ENCODE data around the gene KMT2B. TPM values are rescaled to one million over a fixed set of nuclear protein-coding genes. Genes with fewer than 3 reads are reported as not detected.

The KMT2B gene
- polyA plus RNA-seq, 3 donors: 31.2 to 39.1 (median 37.6) TPM

DNA sequence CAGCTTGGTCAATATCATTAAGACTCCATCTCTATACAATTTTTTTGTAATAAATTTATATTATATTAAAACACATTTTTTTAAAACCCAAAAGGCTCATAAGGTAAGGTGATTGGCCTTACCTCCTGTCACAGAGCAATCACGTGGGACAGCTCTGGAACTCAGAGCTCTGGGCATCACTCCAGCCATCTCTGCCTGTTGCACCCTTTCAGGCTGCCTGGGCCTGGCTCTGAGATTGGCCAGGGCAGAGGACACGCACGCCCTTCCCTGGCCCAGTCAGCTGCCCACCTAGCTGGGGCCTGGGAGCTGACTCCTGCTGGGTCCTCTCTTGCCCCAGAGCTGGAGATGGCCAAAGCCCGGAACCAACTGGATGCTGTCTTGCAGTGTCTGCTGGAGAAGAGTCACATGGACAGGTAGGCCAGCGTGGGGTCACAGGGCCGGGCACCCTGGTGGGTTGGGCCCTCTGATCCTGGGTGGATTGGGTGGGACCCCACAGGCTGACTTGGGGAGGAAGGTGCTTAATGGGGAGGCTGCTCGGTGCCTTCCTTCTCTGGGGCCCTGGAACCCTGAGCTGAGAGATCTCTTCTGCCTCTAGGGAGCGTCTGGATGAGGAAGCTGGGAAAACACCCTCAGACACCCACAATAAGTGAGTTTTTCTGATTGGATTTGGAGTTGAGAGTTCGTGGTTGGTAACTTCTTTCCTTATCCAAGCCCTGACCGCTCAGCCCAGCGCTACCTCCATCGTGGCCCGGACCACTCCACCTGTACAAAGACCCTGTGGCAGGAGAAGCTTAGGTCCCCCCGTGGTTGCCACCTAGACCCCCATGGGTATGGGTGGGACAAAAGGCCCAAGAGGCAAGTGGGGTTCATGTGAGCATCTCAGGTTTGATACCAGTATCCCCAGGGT lies 34.3 kb downstream of the KMT2B start:
- no peak for DNase-seq (ENCODE audit: extremely low read depth in 1 of 11, low read depth in 9 of 11, low spot score in 4 of 11)

DNA sequence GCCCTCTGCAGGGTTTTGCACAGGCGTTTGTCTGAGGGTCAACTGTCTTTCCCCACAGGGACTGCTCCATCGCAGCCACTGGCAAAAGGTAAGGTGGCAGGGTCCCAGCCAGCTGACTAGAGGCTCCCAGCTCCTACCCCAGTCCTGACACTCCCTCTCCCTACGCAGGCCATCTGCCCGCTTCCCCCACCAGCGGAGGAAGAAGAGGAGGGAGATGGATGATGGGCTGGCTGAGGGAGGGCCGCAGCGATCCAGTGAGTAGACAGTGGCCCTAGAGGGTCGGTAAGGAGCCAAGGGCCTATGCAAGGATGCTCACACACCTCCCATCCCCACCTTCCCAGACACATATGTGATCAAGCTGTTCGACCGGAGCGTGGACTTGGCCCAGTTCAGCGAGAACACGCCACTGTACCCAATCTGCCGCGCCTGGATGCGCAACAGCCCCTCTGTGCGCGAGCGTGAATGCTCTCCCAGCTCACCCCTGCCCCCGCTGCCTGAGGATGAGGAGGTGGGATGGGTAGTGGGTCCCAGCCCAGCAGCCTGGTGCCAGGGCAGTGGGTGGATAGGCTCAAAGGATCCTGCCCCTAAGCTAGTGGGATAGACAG lies 35.0 kb downstream of the KMT2B start:
- no peak for DNase-seq (ENCODE audit: extremely low read depth in 1 of 11, low read depth in 9 of 11, low spot score in 4 of 11)

DNA sequence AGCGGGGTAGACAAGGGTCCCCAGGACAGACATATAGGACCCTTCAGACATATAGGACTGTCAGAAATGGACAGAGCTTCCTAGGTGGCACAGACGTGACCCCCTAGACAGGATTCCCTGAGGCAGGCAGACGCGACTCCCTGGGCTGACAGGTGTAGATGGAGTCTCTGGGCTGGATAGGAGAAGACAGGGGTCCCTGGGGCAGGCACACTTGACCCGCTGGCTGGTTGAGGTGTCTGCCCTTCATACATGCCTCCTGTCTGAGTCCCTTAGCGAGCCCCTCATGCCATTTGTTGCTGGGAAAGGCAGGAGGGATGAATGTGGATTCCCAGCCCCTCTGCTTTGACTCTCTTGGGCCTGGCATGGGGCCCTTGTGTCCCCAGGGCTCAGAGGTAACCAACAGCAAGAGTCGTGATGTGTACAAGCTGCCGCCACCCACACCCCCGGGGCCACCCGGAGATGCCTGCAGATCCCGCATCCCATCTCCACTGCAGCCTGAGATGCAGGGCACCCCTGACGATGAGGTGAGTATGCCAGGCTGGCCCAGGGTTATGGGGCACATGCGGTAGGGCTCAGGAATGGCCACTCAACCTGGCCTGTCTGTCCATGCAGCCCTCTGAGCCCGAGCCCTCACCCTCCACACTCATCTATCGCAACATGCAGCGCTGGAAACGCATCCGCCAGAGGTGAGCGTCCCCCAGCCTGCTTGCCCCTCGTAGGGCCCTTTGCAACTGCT lies 36.0 kb downstream of the KMT2B start:
- no peak for DNase-seq (ENCODE audit: extremely low read depth in 1 of 11, low read depth in 9 of 11, low spot score in 4 of 11)

DNA sequence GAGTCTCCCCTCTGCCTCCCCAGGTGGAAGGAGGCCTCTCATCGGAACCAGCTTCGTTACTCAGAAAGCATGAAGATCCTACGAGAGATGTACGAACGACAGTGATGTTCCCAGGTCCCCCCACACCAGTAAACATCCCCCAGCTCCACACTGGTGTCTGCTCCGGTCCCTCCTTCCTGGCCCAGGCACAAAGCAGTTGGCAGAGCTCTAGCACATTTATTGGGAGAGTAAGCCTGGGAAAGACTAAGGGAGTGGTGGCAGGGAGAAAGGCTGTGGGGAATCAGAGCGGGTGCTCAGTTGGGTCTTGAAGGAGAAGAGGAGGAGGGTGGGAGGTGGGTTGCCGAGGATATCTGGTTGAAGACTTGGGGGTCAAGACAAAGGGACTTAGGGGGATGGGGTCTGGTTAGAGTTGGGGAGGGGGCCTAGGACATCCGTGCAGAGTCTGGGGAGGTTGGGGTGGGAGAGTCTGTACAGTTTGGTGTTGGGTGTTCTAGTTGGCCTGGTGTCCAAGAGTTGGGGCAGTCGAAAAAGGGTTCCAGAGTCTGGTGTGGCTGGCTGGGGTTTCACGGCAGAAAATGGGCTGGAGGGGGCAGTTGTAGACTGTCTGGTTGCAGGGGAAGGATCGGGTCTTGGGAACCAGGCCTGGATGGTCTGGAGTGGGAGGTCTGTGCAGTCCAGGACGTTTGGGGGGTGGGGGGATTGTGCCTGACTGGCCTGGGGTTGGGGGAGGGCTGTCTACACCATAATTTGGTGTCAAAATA lies 36.7 kb downstream of the KMT2B start:
- no peak for DNase-seq (ENCODE audit: extremely low read depth in 1 of 11, low read depth in 9 of 11, low spot score in 4 of 11)

DNA sequence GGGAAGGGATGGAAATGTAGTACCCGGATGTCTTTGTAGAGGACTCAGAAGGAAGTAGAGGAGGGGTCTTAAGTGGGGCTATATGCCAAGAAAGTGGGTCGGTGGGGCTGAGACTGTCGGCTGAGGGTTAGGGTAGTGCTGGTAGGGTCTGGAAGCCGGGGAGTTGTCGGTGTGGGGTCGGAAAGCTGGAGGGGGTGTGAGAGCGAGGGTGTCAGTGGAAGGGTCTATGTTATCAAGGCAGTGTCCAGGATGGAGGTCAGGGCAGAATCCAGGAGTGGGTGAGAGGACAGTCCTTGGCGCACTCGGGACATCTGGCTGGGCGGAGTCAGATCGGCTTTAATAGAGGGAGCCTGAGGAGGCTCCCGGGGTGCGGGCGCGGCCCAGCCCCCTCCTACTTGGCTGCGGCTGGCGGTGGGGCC lies 37.3 kb downstream of the KMT2B start:
- DNase-seq (ENCODE audit: extremely low read depth in 1 of 11, low read depth in 9 of 11, low spot score in 4 of 11): no peak

DNA sequence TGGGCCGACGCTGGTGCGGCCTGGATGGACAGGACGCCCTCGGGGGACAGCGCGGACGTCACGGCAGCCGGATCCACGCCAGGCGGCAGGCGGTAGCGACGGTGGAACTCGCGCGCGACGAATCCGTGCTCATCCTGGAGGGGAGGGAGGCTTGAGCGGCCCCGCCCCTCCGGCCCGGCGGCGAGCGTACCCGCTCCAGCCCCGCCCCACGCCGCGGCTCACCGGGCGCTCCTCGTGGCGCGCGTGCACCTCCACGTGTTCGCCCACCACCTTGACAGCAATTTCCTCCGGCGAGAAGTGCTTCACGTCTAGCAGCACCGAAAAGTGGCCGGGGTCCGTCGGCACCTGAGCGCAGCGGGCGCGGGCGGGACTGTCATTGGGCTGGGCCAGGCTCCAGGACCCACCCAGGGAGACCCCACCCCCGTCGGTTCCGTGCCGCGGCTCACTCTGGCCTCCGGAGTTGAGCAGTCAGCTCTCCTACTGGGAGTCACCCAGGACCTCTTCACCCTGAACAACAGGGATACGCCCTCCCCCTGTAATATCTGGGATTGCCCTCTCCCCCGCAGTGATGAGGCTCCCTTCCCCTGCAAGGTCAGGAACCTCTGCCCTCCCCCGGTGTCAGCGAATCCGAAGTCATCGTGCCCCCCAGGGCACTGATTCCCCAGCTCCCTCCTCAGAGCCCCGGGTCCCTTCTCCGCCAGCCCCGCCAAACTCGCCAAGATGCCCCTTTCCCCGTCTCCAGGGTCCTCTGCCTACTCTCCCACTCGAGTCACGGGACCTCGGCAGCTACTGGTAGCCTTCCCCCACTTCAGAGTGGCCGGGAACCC lies 38.0 kb downstream of the KMT2B start:
- DNase-seq (ENCODE audit: extremely low read depth in 1 of 11, low read depth in 9 of 11, low spot score in 4 of 11): no peak

DNA sequence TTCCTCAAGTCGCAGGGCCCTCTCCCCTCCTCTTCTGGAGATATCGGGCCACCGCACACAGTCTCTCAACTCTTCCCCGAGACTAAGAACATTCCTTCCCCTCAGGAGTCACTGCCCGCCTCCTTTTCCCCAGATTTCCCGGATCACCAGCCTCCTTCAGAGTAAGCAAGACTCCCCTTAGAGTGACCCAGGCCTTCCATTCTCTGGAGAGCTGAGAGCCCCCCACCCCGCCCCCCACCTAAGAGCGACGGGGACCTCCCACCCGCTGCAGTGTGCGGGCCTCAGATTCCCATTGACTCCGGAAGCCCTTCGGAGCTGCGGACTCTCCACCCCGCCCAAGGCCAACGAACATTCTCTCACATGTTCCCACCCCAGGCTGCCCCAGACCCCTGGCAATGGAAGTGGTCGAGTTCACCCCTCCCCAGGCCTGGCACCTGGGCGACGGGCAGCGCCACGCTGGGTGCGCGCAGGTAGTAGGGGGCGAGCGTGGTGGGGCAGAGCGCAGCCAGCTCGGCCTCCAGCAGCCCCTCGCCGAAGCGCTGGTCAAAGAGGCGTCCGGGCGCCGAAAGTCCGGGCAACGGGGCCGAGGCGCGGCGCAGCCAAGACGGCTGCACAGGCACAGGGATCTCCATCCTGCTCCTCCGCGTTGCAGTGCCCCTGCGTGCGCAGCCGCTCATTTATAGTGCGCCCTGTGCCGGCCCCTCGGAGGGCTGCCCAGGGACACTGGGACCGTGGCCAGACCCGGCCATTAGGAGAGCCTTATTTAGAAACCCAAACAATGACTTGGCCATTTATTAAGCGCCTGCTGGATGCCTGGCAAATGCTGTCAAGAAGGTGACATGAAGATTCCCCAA lies 38.8 kb downstream of the KMT2B start, which contains the start of gene HSPB6:
HSPB6 (minus strand) TSS at position 653 of the 854 bp plus-strand sequence; CDS start at position 632, 21 bp downstream.
- peak in 1 of 11 donors; percentile 39 for DNase-seq (ENCODE audit: extremely low read depth in 1 of 11, low read depth in 9 of 11, low spot score in 4 of 11)

DNA sequence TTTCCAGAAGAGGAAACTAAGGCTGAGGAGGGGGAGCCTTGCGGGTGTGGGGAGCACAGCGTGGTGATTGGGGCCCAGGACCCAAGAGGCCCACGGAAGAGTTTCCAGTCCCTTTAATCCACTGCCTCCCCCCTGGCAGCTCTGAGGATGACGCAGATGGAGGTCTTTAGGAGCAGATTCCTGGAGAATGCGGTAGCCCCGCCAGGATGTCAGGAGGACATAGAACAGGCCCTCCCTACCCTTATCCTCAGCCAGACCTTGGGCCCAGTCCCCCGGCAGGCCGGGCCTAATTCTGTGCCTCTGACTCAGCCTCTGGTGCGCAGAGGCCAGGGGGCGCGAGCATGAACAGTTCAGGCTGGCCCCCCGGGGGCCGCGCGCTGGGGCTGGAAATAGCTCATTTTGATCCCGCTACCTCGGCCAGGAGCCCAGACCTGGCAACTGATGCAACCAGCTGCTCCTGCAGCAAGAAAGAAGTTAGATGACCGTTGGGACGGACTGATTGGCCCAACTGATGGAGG lies 39.5 kb downstream of the KMT2B start:
- DNase-seq (ENCODE audit: extremely low read depth in 1 of 11, low read depth in 9 of 11, low spot score in 4 of 11): peak in 1 of 11 donors; percentile 48

DNA sequence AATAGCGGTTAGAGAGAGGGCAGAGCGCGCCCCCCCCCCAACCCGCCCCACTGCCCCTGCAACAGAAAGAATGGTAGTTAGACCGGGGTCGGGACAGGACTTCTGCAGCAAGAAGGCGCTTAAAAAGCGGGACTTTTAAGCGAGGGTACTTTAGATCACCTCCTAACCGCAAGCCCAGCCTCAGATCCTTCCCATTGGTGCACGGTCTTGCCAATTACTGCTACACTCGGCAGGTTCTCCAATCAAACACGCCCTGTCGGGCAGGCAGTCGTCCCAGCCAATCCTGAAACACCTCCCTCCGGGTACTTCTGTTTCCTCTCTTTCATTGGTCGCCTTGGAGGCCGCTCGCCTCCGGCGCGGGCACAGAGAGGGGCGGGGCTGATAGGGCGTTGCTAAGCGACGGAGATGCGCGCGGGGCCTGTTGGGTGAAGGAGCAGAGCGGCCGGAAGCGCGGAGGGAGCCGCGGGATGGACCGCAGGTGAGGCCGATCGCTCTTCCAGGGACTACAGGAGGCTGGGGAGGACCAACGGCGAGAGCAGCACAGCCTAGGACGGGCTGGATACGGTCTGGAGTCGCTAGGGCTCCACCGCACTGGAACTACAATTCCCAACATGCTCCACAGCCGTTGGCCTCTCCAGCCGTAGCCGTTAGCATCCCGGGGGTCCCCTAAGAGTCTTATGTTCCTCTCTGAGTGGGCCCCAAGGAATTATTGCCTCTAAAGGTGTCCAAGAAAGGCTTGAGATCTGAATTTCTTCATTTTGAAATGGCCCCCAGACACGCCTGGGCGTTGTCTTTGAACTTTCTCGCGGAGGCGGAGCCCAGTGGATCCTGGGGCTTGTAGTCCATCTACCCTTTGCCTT lies 40.2 kb downstream of the KMT2B start, which contains the start of gene PROSER3:
PROSER3 (plus strand) TSS at position 428 of the 860 bp plus-strand sequence; CDS start at position 468, 40 bp downstream.
- peak; percentile 95 to 99 (median 98) for DNase-seq (ENCODE audit: extremely low read depth in 1 of 11, low read depth in 9 of 11, low spot score in 4 of 11)

DNA sequence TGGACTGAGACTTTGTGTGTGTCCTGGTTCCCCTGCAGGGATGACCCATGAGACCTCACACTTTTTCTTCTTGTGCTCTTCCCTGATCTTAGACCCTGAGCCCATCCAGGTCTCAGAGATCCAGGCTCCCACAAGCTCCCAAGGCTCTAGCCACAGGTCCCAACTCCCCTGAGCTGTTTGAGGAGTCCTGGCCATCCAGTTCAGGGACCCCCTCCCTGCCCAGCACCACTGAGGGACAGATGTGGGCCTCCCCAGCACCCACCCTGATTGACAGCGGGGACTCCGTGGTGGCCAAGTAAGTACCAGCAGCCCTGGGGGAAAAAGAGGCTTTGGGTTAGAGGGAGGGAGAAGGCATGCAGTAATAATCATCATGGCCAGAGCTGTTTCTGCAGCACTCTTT lies 41.9 kb downstream of the KMT2B start:
- no peak for DNase-seq (ENCODE audit: extremely low read depth in 1 of 11, low read depth in 9 of 11, low spot score in 4 of 11)

DNA sequence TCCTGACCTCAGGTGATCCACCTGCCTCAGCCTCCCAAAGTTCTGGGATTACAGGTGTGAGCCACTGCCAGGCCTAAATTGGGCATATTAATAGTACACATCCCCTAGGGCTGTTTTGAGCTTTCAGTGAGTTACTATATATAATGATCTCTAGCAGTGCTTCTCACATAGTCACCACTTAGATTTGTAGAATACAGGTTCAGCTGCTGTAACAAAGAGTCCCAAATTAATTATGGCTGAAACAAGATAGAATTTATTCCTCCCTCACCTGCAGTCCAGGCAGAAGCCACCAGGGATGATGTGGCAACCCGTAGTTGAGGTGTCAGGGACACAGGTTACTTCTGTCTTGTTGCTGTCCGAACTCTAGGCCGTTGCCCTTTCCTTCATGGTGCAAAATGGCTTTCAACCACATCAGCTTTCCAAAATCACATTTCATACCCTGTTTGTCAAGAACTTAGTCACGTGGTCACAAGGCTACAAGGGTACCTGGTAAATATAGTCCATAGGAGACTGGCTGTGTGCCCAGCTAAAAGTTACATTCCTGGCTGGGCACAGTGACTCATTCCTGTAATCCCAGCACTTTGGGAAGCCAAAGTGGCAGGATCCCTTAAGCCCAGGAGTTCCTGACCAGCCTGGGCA lies 43.0 kb downstream of the KMT2B start:
- no peak for DNase-seq (ENCODE audit: extremely low read depth in 1 of 11, low read depth in 9 of 11, low spot score in 4 of 11)

DNA sequence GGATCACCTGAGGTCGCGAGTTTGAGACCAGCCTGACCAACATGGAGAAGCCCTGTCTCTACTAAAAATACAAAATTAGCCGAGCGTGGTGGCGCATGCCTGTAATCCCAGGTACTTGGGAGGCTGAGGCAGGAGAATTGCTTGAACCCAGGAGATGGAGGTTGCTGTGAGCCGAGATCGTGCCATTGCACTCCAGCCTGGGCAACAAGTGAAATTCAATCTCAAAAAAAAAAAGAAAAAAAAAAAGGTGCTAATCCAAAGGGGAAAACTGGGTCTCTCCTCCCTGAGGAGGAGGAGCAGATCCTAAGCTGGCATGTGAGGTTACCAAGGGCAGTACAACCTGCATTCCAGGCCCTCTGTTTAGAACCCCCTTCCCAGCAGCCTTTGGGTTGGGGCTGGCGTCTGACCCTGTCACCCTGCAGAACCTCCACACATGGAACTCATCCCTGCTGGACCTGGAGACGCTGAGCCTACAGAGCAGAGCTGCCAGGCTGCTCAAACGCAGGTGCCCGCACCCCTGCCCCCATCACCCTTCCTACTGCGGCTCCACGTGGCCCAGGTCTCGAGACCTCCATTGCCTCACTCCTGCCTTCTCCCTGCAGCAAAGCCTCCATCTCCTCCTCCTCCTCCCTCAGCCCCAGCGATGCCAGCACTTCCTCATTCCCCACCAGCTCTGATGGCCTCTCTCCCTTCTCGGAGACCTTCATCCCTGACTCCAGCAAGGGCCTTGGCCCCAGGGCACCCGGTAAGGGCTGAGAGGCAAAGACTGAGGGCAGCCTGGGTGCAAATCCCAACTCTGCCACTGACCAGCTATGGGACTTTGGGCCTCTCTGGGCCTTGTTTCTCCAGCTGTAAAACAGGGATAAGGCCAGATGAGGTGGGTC lies 46.9 kb downstream of the KMT2B start:
- DNase-seq (ENCODE audit: extremely low read depth in 1 of 11, low read depth in 9 of 11, low spot score in 4 of 11): no peak

DNA sequence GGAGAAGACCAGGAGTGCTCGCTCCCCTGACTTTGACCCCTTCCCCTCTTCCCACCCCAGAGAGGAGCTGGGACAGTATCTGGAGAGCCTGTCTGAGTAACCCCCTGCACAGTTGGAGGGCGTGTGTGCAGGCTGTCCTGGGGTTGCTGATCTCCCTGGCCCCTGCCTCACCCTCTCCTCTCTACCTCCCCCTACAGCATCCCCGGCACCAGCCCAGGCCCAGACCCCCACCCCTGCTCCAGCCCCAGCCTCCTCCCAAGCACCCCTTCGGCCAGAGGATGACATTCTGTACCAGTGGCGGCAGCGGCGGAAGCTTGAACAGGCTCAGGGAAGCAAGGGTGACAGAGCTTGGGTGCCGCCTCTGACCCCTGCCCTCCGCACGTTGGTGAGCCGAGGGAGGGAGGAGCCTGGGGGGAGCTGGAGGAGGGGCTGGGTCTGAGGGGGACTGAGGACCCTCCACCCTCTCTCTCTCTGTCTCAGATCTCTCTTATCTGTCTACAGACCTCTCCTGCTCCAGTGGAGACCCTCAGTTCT lies 48.8 kb downstream of the KMT2B start:
- no peak for DNase-seq (ENCODE audit: extremely low read depth in 1 of 11, low read depth in 9 of 11, low spot score in 4 of 11)

DNA sequence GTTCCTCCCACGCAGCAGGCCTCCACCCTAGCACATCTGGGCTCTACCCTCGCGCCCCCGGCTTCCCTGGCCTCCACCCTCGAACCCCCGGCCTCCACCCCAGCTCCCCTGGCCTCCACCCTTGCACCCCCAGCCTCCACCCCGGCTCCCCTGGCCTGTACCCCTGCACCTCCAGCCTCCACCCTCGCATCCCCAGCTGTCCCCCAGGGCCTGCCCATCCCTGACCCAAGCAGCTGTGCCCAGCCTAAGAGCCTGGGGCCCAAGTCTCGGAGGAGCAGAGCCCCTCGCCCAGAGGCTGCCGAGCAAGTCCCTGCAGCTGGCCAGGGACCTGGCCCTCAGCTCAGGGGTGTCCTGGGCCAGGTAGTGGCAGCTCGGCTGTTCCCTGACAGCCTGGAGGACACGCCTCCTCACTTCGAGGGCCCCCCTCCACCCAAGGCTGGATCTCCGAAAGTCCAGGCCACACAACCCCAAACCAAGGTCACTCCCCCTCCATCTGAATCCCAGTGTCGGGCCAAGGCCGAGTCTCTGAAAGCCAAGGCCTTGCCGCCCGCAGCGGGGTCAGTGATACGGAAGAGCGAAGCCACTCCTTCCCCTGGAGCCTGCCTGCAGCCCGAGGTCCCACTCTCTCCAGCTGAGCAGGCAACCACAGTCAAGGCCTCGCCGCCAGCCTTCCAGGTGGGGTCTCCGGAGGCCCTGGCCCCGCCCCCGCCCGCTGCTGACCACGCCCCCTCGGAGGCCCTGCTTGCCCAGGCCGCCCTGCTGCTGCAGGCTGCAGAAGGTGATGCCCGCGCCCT lies 49.7 kb downstream of the KMT2B start:
- peak in 2 of 11 donors; percentile 52 to 67 for DNase-seq (ENCODE audit: extremely low read depth in 1 of 11, low read depth in 9 of 11, low spot score in 4 of 11)
